Choroid plexus epithelial cell (primary cell): ENCODE measurements around the gene SLC4A8.

Experiments used
- DNase-seq: peaks from one replicate; pipeline ENCODE4 v3.0.0-alpha.2; 2010; ENCODE audit warnings: low read depth
- H3K4me3 ChIP-seq: 2 replicates; pipeline ENCODE4 v1.5.1; 2011; ENCODE audit warnings: low read depth, mild to moderate bottlenecking, control low read depth, low read length, moderate library complexity
- TF ChIP-seq, protein P1 (sequence below): conservative IDR thresholded peaks from 2 replicates; pipeline ENCODE4 v1.5.1; 2011; ENCODE audit warnings: low read depth, mild to moderate bottlenecking, control low read depth, inconsistent platforms, low read length, moderate library complexity

Gene SLC4A8

DNA sequence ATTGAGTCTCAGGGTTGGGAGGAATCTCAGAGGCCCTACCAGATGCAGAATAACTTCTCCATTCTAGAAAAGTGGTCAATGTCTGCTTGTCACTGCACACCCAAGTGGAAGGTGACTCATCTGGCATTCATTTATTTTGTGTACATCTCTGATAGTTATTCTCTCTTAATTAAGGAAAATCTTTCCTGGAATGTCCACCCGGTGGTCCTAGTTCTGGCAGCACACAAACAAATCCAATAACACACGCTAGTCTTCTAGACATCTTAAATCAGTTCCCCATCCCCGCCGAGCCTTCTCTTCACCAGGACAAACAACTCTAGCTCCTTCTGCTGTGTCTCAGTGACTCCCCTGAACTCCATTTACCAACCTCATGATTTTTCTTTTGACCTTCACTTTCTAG, 116.4 kb downstream of the SLC4A8 start:
- DNase-seq, result no peak
- no peak overlapping the region for H3K4me3 ChIP-seq
- TF ChIP-seq, protein P1, sequence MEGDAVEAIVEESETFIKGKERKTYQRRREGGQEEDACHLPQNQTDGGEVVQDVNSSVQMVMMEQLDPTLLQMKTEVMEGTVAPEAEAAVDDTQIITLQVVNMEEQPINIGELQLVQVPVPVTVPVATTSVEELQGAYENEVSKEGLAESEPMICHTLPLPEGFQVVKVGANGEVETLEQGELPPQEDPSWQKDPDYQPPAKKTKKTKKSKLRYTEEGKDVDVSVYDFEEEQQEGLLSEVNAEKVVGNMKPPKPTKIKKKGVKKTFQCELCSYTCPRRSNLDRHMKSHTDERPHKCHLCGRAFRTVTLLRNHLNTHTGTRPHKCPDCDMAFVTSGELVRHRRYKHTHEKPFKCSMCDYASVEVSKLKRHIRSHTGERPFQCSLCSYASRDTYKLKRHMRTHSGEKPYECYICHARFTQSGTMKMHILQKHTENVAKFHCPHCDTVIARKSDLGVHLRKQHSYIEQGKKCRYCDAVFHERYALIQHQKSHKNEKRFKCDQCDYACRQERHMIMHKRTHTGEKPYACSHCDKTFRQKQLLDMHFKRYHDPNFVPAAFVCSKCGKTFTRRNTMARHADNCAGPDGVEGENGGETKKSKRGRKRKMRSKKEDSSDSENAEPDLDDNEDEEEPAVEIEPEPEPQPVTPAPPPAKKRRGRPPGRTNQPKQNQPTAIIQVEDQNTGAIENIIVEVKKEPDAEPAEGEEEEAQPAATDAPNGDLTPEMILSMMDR, result no peak

DNA sequence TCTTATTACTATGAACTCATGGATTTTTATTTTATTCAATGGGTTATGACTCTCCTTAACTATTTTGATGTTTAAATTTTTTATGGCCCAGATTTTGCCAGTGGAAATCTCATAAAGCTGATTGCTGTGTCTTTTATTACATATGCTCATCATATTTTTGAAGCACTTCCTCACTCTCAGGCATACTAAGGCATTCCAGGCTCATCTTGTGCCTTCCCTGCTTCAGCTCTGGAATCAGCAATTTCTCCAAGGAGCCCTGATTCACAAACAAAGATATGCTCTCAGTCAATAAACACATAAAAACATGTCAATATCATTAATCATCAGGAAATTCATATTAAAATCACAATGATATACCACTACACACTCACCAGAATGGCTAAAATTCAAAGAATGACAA, 121.5 kb downstream of the SLC4A8 start:
- no peak for DNase-seq
- no peak overlapping the region for H3K4me3 ChIP-seq
- TF ChIP-seq, protein P1, result no peak

DNA sequence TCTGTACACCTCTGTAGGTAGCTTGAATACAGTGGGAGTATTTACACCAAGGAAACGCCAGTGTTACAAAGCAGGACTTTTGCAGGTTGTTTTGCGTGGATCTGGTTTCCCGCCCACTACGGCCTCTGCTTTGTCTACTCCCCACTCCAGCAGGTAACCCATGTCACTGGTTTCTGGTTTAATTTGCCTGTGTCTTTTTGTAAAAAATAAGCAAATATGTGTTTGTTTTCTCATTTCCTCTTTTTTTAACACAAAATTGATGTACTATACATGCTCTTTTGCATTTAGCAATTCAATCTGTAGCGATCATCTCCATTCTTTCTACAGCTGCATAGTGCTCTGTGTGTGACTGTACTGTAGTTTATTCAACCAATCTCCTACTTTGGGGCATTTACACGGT, 123.0 kb downstream of the SLC4A8 start:
- TF ChIP-seq, protein P1, result no peak
- H3K4me3 ChIP-seq, result no peak overlapping the region

DNA sequence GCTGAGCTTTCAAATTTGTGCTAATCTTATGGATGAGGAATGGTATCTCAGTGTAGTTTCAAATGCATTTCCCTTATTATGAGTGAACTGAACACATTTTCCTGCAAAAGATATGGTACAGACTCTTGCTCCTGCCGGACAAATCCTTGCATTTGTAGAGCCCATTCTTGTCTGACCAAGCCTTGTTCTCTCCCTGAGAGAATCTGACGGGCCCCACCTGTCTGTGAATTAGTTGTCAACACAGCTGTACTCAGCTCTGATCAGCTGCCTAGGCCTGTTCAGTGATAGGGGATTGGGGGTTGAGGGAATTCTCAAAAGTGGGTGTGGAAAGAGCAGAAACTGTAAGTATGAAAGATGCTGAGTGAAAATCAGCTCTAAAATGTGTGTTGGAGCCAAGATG, 123.6 kb downstream of the SLC4A8 start:
- no peak for DNase-seq
- TF ChIP-seq, protein P1, result no peak
- no peak overlapping the region for H3K4me3 ChIP-seq

More for the DNA sequence above, 123.0 kb downstream of the SLC4A8 start:
- no peak for DNase-seq

DNA sequence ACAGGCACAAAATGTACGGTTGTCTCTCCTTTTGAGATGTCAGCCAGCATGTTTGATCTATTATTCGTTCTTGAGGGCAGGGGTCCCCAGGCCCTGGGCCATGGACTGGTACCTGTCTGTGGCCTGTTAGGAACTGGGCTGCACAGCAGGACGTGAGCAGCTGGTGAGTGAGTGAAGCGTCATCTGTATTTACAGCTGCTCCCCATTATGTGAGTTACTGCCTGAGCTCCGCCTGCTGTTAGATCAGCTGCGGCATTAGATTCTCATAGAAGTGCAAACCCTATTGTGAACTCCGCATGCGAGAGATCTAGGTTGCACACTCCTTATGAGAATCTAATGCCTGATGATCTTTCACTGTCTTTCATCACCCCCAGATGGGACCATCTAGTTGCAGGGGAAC, 125.0 kb downstream of the SLC4A8 start:
- TF ChIP-seq, protein P1, result no peak
- DNase-seq, result peak; percentile 5

More for the DNA sequence above, 125.0 kb downstream of the SLC4A8 start:
- H3K4me3 ChIP-seq, result no peak overlapping the region
